Neutrophil (primary cell): ENCODE results near the gene KIDINS220.
A peak's percentile ranks its signal among the peaks of the same experiment; 100 is the strongest.

Experiments used
- H3K27ac ChIP-seq: fragments of 200-600 bp; sonication (generic); 2 replicates; pipeline ENCODE4 v1.5.1; 2016; ENCODE audit warnings: mild to moderate bottlenecking, moderate library complexity
- H3K27me3 ChIP-seq: fragments of 200-600 bp; sonication (generic); 2 replicates; pipeline ENCODE4 v1.6.0; 2016; ENCODE audit warnings: mild to moderate bottlenecking
- H3K36me3 ChIP-seq: fragments of 200-600 bp; sonication (generic); 2 replicates; pipeline ENCODE4 v1.5.1; 2017
- H3K4me1 ChIP-seq, 2 experiments: fragments of 200-600 bp in 1 of 2; sonication (generic) in 1 of 2; 1 replicate in 1 of 2; 2 replicates in 1 of 2; pipeline versions ENCODE4 v1.5.1 to v1.6.1; 2013 to 2016; ENCODE audit warnings: low read depth in 1 of 2, low read length in 1 of 2, mild to moderate bottlenecking in 1 of 2, moderate library complexity in 1 of 2; ENCODE audit not compliant: control insufficient read depth in 1 of 2, insufficient read depth in 1 of 2
- H3K4me3 ChIP-seq, 2 experiments: fragments of 200-600 bp in 1 of 2; sonication (generic) in 1 of 2; 1 replicate in 1 of 2; 2 replicates in 1 of 2; pipeline ENCODE4 v1.5.1; 2013 to 2016; ENCODE audit warnings: low read depth in 1 of 2, low read length in 1 of 2, mild to moderate bottlenecking in 1 of 2, moderate library complexity in 1 of 2
- H3K9me3 ChIP-seq: fragments of 200-600 bp; sonication (generic); 2 replicates; pipeline ENCODE4 v1.5.1; 2016
- TF ChIP-seq, protein P1 (sequence below): fragments of 200-600 bp; sonication (generic); IDR thresholded peaks from 2 replicates; pipeline ENCODE4 v1.5.1; 2016; ENCODE audit warnings: antibody characterized with exemption

The KIDINS220 gene

DNA sequence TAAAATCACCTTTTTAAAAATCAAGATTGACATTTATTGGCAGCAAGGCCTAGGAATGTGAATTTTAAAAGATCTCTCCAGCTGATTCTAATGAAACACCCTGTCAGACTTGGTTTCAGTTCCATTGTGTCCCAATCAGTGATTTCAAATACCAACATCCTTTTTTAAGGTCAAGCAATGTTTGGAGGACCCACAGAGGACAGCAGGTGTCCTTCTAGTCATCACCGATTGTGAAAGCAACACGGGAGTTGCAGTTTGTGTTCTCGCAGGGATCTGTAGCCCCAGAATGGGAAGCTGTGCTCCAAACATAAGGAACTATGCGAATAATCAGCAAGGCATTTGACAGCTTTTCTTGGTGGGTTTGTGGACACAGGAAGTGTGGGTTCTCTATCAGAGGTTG is 4.5 kb upstream of the KIDINS220 start:
- TF ChIP-seq, protein P1, sequence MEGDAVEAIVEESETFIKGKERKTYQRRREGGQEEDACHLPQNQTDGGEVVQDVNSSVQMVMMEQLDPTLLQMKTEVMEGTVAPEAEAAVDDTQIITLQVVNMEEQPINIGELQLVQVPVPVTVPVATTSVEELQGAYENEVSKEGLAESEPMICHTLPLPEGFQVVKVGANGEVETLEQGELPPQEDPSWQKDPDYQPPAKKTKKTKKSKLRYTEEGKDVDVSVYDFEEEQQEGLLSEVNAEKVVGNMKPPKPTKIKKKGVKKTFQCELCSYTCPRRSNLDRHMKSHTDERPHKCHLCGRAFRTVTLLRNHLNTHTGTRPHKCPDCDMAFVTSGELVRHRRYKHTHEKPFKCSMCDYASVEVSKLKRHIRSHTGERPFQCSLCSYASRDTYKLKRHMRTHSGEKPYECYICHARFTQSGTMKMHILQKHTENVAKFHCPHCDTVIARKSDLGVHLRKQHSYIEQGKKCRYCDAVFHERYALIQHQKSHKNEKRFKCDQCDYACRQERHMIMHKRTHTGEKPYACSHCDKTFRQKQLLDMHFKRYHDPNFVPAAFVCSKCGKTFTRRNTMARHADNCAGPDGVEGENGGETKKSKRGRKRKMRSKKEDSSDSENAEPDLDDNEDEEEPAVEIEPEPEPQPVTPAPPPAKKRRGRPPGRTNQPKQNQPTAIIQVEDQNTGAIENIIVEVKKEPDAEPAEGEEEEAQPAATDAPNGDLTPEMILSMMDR, result no peak
- Histone ChIP-seq H3K27ac (peak overlapping the region; percentile 69), H3K36me3 (no peaks in the 10 kb centered on the region), H3K27me3 (no peaks in the 10 kb centered on the region), H3K9me3 (no peaks in the 10 kb centered on the region), H3K4me1 (peaks cover 24 to 27% of the 10 kb centered on the region in 2 experiments), H3K4me3 (no peak overlapping the region)

DNA sequence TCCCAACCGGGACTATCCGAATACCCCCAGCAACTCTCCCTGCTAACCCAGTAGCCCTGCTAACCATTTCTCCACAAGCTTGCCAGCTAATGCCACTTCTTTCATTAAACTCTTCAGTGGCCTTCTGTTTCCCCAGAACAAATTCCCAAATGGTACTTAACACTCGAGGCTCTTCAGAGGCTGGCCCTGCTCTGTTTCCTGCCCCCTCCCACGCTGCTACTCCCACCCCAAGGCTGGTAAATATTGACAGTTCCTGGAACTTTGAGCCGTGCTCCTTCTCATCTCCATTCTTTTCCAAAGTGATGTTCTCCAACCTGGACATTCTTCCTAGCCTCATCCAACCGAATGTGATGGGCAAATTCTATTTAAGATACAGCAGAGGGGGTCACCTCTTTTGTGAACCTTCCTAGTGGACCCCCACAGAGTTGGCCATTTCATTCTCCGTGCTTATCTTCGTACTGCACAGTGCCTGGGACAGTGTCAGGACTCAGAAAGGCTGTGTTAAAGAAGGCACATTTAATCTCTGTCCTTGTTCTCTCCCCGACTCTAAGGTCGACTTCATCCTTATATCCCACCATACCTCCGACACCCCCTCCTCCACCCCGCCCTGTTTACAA is 3.2 kb upstream of the KIDINS220 start:
- Histone ChIP-seq H3K4me1 (peaks cover 37 to 40% of the 10 kb centered on the region in 2 experiments), H3K9me3 (no peaks in the 10 kb centered on the region), H3K27me3 (no peaks in the 10 kb centered on the region), H3K36me3 (no peaks in the 10 kb centered on the region), H3K4me3 (no peak overlapping the region), H3K27ac (no peak overlapping the region)
- TF ChIP-seq, protein P1, result no peak

DNA sequence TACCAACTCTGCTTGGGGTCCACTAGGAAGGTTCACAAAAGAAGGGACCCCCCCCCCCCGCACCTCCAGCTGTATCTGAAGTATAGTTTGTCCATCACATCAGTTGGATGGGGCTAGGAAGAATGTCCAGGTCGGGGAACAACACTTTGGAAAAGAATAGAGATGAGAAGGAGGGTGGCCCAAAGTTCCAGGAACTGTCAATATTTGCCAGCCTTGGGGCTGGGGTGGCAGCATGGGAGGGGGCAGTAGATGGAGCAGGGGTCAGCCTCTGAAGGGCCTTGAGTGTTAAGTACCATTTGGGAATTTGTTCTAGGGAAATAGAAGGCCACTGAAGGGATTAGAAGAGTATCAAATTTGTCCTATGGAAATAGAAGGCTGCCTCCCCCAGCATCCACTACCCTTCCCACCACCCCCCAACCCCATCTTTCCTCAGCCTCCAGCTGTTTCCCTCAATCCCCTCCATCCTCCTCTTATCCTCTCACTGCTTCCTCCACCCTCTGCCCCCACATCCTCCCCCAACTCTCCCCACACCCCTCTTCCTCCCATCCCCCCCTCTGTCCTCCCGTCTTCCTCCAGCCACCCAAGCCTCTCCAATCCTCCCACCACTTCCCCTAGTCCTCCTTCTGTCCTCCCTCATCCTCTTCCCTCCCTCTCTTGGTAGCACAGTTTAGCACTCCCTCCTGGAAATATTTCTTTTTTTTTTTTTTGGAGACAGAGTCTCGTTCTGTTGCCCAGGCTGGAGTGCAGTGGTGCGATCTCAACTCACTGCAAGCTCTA is 2.0 kb upstream of the KIDINS220 start:
- no peaks in the 10 kb centered on the region for H3K27me3 ChIP-seq
- H3K4me1 ChIP-seq, result peaks cover 49 to 52% of the 10 kb centered on the region in 2 experiments
- H3K4me3 ChIP-seq, result no peak overlapping the region
- H3K36me3 ChIP-seq, result no peaks in the 10 kb centered on the region
- TF ChIP-seq, protein P1, result no peak
- H3K9me3 ChIP-seq, result no peaks in the 10 kb centered on the region
- no peak overlapping the region for H3K27ac ChIP-seq

DNA sequence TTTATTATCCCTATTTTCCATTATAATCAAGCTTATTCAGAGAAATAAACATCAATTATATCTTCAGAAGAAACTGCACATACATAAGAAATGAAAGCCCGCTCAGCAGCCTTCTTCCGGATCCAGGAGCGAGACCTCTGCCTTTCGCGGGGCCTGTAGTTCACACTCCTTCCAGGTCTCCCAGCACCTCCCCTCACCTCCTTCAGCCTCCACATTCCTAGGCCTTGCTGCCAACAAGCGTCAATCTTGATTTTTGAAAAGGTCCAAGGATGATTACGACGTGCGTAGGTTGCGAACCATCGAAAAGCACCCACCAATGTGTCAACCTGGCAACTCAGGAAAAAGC is 355 bp upstream of the KIDINS220 start:
- H3K4me3 ChIP-seq, result peak overlapping the region; percentile 81 to 98
- no peaks in the 10 kb centered on the region for H3K27me3 ChIP-seq
- no peak overlapping the region for H3K27ac ChIP-seq
- no peaks in the 10 kb centered on the region for H3K9me3 ChIP-seq
- H3K36me3 ChIP-seq, result no peaks in the 10 kb centered on the region
- peaks cover 54 to 63% of the 10 kb centered on the region in 2 experiments for H3K4me1 ChIP-seq
- TF ChIP-seq, protein P1, result no peak

DNA sequence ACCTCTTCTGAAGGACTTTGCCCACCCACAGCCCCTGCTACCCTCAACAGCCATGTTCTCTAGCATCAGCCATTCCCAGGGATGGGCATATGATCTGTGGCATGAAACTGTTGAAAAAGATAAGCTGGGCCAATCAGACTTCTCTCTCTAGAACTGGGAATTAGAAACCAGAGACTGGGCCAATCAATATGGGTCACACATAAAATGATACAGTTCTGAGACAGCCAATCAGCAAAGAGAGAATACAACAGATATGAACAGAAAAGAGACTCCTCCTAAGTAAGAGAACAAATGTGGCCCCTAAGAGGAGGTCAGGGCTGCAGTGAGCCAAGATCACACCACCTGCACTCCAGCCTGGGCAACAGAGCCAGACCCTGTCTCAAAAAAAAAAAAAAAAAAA is 2.1 kb downstream of the KIDINS220 start:
- H3K9me3 ChIP-seq, result no peaks in the 10 kb centered on the region
- H3K4me1 ChIP-seq, result peaks cover 35 to 43% of the 10 kb centered on the region in 2 experiments
- peak overlapping the region in 1 of 2 experiments; percentile 81 for H3K4me3 ChIP-seq
- no peaks in the 10 kb centered on the region for H3K27me3 ChIP-seq
- H3K36me3 ChIP-seq, result no peaks in the 10 kb centered on the region
- TF ChIP-seq, protein P1, result no peak
- H3K27ac ChIP-seq, result no peak overlapping the region
